ENCODE data around the gene CSNK1G1. TPM values are rescaled to one million over a fixed set of nuclear protein-coding genes. Genes with fewer than 3 reads are reported as not detected.

The CSNK1G1 gene
- total and polyA plus RNA-seq, 2 of the 4 experiments (the other 2 are of a cell fraction): 7.4 to 29.4 TPM

Small RNAs within 50 kb of the gene (microRNA-seq; reads per million reads assigned to microRNA genes)
- not detected for gene RF00554 (ENCODE audit: insufficient read depth, insufficient read length)

Small RNAs within 50 kb of the gene (small RNA-seq; reads per million reads assigned to genes)
- 0 reads per million in 5 experiments for gene RF00554

Other genes starting within 250 kb of the CSNK1G1 start
- gene SNX22, start 204.4 kb downstream of the CSNK1G1 start, total RNA-seq (2012; rRNA removed): under 0.01 and 0.18 TPM in 2 replicates
- 0.04 and 0.12 TPM in 2 replicates for gene SNX22, start 204.4 kb downstream of the CSNK1G1 start, polyA plus RNA-seq (2012; rRNA removed)
- 1,601 and 1,682 TPM in 2 replicates for gene PPIB, start 193.2 kb downstream of the CSNK1G1 start, total RNA-seq (2012; rRNA removed)
- gene PPIB, start 193.2 kb downstream of the CSNK1G1 start, polyA plus RNA-seq (2012; rRNA removed): 1,358 and 1,517 TPM in 2 replicates
- 12.9 and 34.2 TPM in 2 replicates for gene PCLAF, start 25.3 kb upstream of the CSNK1G1 start, total RNA-seq (2012; rRNA removed)
- 57.3 and 60.5 TPM in 2 replicates for gene PCLAF, start 25.3 kb upstream of the CSNK1G1 start, polyA plus RNA-seq (2012; rRNA removed)
- 13.1 and 13.9 TPM in 2 replicates for gene TRIP4, start 31.7 kb upstream of the CSNK1G1 start, total RNA-seq (2012; rRNA removed)
- 15.6 and 19.4 TPM in 2 replicates for gene TRIP4, start 31.7 kb upstream of the CSNK1G1 start, polyA plus RNA-seq (2012; rRNA removed)
- gene ZNF609, start 104.4 kb upstream of the CSNK1G1 start, total RNA-seq (2012; rRNA removed): 10.4 and 12.2 TPM in 2 replicates
- gene ZNF609, start 104.4 kb upstream of the CSNK1G1 start, polyA plus RNA-seq (2012; rRNA removed): 12.5 and 12.6 TPM in 2 replicates